A549 (cell line): Measurements from ENCODE around the gene TNF. TPM values are rescaled to one million over a fixed set of nuclear protein-coding genes. Genes with fewer than 3 reads are reported as not detected.

Experiments
- ATAC-seq, 2 experiments: fragments of 200-7000 bp in 1 of 2; fragments of >200 bp in 1 of 2; cut with Nextera tagmentation in 1 of 2; cut with Tn5 transposase in 1 of 2; 3 replicates each; pipeline versions ENCODE4 v1.8.0 to v1.9.1; 2018 to 2020; ENCODE audit warnings: mild to moderate bottlenecking in 1 of 2, moderate library complexity in 1 of 2
- CTCF ChIA-PET: fragments of 300-600 bp; sonication (Branson Sonifier 250); formaldehyde crosslinking; extraction: SDS; loops from one replicate; lab custom pipeline; 2021; ENCODE audit warnings: antibody characterized with exemption, inconsistent platforms; lab: Yijun Ruan, JAX
- POLR2A ChIA-PET: fragments of 350-600 bp; formaldehyde crosslinking; extraction: SDS; loops from one replicate; lab custom pipeline; 2021; ENCODE audit warnings: antibody characterized with exemption, inconsistent platforms; lab: Yijun Ruan, JAX
- DNase-seq, 2 experiments: peaks; one replicate each; pipeline versions ENCODE4 v3.0.0 to v3.0.0-alpha.2; 2011 to 2016; ENCODE audit warnings: low read depth in 1 of 2, low spot score in 1 of 2
- FAIRE-seq: peaks from 2 replicates; lab custom pipeline; 2011; peaks lifted over from hg19 to GRCh38; lab: Jason Lieb, UNC
- H3K27ac ChIP-seq, 2 experiments: fragments of >200 bp; sonication (Bioruptor Twin); formaldehyde crosslinking; 3 replicates each; pipeline ENCODE4 v1.5.1; 2016 to 2017
- H3K4me1 ChIP-seq: fragments of >200 bp; sonication (Bioruptor Twin); formaldehyde crosslinking; 3 replicates; pipeline ENCODE4 v1.6.1; 2016
- H3K4me2 ChIP-seq: fragments of >200 bp; sonication (Bioruptor Twin); formaldehyde crosslinking; 3 replicates; pipeline ENCODE4 v1.6.1; 2016
- H3K4me3 ChIP-seq: fragments of >200 bp; sonication (Bioruptor Twin); formaldehyde crosslinking; 3 replicates; pipeline ENCODE4 v1.5.1; 2016
- H3K9me3 ChIP-seq: fragments of >200 bp; sonication (Bioruptor Twin); formaldehyde crosslinking; 3 replicates; pipeline ENCODE4 v1.6.1; 2016
- EHF ChIP-seq: fragments of 250-450 bp; sonication (Bioruptor Pico); IDR thresholded peaks from 2 replicates; pipeline ENCODE4 v1.5.0; 2020; ENCODE audit warnings: mild to moderate bottlenecking
- EP300 ChIP-seq, 2 experiments: fragments of >200 bp; sonication (Bioruptor Twin); formaldehyde crosslinking; IDR thresholded peaks; 2 replicates in 1 of 2; 3 replicates in 1 of 2; pipeline ENCODE4 v1.6.1; 2016 to 2017
- ESRRA ChIP-seq: fragments of 150-350 bp; IDR thresholded peaks from 2 replicates; pipeline ENCODE4 v1.6.1; 2014; ENCODE audit warnings: mild to moderate bottlenecking, low read length, borderline replicate concordance
- GATA3 ChIP-seq: IDR thresholded peaks from 2 replicates; pipeline ENCODE4 v1.6.1; 2012; ENCODE audit warnings: borderline replicate concordance
- HEYL ChIP-seq: fragments of 250-450 bp; sonication (Bioruptor Pico); IDR thresholded peaks from 2 replicates; pipeline ENCODE4 v1.8.0; 2021; ENCODE audit warnings: mild to moderate bottlenecking, moderate library complexity
- HOXA7 ChIP-seq: fragments of 250-450 bp; sonication (Bioruptor Pico); IDR thresholded peaks from 2 replicates; pipeline ENCODE4 v1.5.0; 2020; ENCODE audit warnings: mild to moderate bottlenecking, moderate library complexity
- HOXB5 ChIP-seq: fragments of 250-450 bp; sonication (Bioruptor Pico); IDR thresholded peaks from 2 replicates; pipeline ENCODE4 v1.5.0; 2020; ENCODE audit warnings: mild to moderate bottlenecking, moderate library complexity
- JUN ChIP-seq, 2 experiments: fragments of >200 bp; sonication (Bioruptor Twin); formaldehyde crosslinking; IDR thresholded peaks; 2 replicates in 1 of 2; 3 replicates in 1 of 2; pipeline ENCODE4 v1.6.1; 2016 to 2017
- KDM1A ChIP-seq: fragments of 200-600 bp; sonication (generic); IDR thresholded peaks from 2 replicates; pipeline ENCODE4 v1.6.1; 2016; ENCODE audit warnings: low read depth, mild to moderate bottlenecking
- KDM5A ChIP-seq: fragments of 200-600 bp; sonication (generic); IDR thresholded peaks from 2 replicates; pipeline ENCODE4 v1.6.1; 2016; ENCODE audit warnings: antibody characterized with exemption, mild to moderate bottlenecking
- MAFK ChIP-seq: fragments of 450-650 bp; IDR thresholded peaks from 2 replicates; pipeline ENCODE4 v1.6.1; 2014; ENCODE audit not compliant: partially characterized antibody
- MAZ ChIP-seq: fragments of 150-350 bp; IDR thresholded peaks from 2 replicates; pipeline ENCODE4 v1.6.1; 2014; ENCODE audit warnings: antibody characterized with exemption, low read depth, low read length, borderline replicate concordance
- NPAS2 ChIP-seq: fragments of 250-450 bp; sonication (Bioruptor Pico); IDR thresholded peaks from 2 replicates; pipeline ENCODE4 v1.8.0; 2022; ENCODE audit warnings: mild to moderate bottlenecking, moderate library complexity, borderline replicate concordance
- NR3C1 ChIP-seq: fragments of >200 bp; sonication (Bioruptor Twin); formaldehyde crosslinking; IDR thresholded peaks from 3 replicates; pipeline ENCODE4 v1.6.1; 2017
- RAD21 ChIP-seq, 2 experiments: fragments of >200 bp in 1 of 2; sonication (Bioruptor Twin) in 1 of 2; formaldehyde crosslinking in 1 of 2; IDR thresholded peaks in 1 of 2; conservative IDR thresholded peaks in 1 of 2; 2 replicates in 1 of 2; 3 replicates in 1 of 2; pipeline ENCODE4 v1.6.1; 2012 to 2018; ENCODE audit warnings: inconsistent platforms in 1 of 2
- RFX5 ChIP-seq: fragments of 450-650 bp; IDR thresholded peaks from 2 replicates; pipeline ENCODE4 v1.7.1; 2014; ENCODE audit warnings: antibody characterized with exemption, mild to moderate bottlenecking, moderate library complexity
- TFCP2L1 ChIP-seq: fragments of 250-450 bp; sonication (Bioruptor Pico); IDR thresholded peaks from 2 replicates; pipeline ENCODE4 v1.5.0; 2021; ENCODE audit warnings: mild to moderate bottlenecking
- TP53 ChIP-seq: fragments of 250-450 bp; sonication (Bioruptor Pico); IDR thresholded peaks from 2 replicates; pipeline ENCODE4 v1.5.0; 2021; ENCODE audit warnings: mild to moderate bottlenecking, moderate library complexity
- ZSCAN20 ChIP-seq: fragments of 250-450 bp; sonication (Bioruptor Pico); IDR thresholded peaks from 2 replicates; pipeline ENCODE4 v1.8.0; 2022; ENCODE audit warnings: mild to moderate bottlenecking, moderate library complexity
- WGBS: methylation state at CpG from one replicate; pipeline ENCODE4 v1.1.6; 2017; ENCODE audit errors: missing lambda C conversion rate; 5-methylcytosine and 5-hydroxymethylcytosine counted together
- polyA plus RNA-seq, 4 experiments: library from polyadenylated mRNA; depleted of rRNA in 3 of 4; stranded (reverse); fragments of >200 nt; fragmentation: RNase III in 1 of 4; extraction: RNeasy Plus Mini Kit Qiagen cat#74134 plus additional on column Dnase treatment in 1 of 4; gene quantifications; 2 replicates in 3 of 4; 3 replicates in 1 of 4; pipeline ENCODE4 v1.2.3, GENCODE V29; 2011 to 2017
- TF ChIP-seq, protein P1 (sequence below): fragments of 250-450 bp; sonication (Bioruptor Pico); IDR thresholded peaks from 2 replicates; pipeline ENCODE4 v1.5.0; 2021; ENCODE audit warnings: mild to moderate bottlenecking, moderate library complexity, borderline replicate concordance
- TF ChIP-seq, protein P2 (sequence below): fragments of >200 bp; sonication (Bioruptor Twin); formaldehyde crosslinking; IDR thresholded peaks from 3 replicates; pipeline ENCODE4 v1.5.1; 2016
- TF ChIP-seq, protein P3 (sequence below): IDR thresholded peaks from 2 replicates; pipeline ENCODE4 v1.6.1; 2012; ENCODE audit warnings: low read depth, borderline replicate concordance
- TF ChIP-seq, protein P4 (sequence below): fragments of 150-350 bp; IDR thresholded peaks from 2 replicates; pipeline ENCODE4 v1.6.1; 2014; ENCODE audit warnings: low read depth, mild to moderate bottlenecking, low read length
- TF ChIP-seq, protein P5 (sequence below): fragments of 450-650 bp; IDR thresholded peaks from 2 replicates; pipeline ENCODE4 v1.6.1; 2014; ENCODE audit warnings: antibody characterized with exemption
- TF ChIP-seq, protein P6 (sequence below): fragments of 200-600 bp; sonication (generic); IDR thresholded peaks from 2 replicates; pipeline ENCODE4 v1.6.1; 2016; ENCODE audit warnings: antibody characterized with exemption, mild to moderate bottlenecking, moderate library complexity

TNF gene
- polyA plus RNA-seq, 2 of the 4 experiments (the other 2 are of a cell fraction), result not detected

DNA sequence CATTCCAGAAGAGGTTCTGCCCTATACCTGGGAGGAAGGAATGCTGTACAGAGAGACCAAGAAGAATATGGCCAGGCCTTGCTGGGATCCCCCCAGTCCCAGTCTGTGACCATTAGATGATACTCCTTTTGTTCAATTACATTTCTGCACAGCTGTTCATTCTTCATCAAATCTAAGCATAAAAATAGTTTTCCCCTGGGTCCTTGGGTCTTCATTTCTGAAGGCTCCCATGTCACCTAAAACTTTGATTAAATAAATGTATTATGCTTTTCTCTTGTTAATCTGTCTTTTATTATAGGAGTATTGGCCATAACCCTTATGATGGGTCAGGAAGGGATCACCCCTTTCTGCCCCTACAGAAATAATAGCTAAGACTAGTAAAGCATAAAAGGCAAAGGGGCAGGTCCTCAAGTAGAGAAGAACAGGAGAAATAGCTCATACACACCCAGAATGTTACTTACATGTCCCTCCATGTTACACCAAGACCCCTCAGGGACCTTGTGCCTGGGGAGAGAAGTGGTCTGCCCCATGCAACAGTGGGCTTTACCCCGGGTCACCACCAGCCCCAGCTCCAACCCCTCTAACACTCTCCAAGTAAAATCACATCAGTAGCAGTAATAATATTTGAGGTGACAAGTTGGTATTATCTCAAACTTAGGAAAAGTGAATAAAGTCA is 5.4 kb upstream of the TNF start:
- TF ChIP-seq TFCP2L1 (CRISPR knock-in tag) (no peak), HOXB5 (no peak), MAFK (no peak), NR3C1 (no peak), HOXA7 (CRISPR knock-in tag) (no peak), ZSCAN20 (no peak), TP53 (CRISPR knock-in tag) (no peak), GATA3 (no peak), NPAS2 (CRISPR knock-in tag) (no peak)
- TF ChIP-seq, protein P1, sequence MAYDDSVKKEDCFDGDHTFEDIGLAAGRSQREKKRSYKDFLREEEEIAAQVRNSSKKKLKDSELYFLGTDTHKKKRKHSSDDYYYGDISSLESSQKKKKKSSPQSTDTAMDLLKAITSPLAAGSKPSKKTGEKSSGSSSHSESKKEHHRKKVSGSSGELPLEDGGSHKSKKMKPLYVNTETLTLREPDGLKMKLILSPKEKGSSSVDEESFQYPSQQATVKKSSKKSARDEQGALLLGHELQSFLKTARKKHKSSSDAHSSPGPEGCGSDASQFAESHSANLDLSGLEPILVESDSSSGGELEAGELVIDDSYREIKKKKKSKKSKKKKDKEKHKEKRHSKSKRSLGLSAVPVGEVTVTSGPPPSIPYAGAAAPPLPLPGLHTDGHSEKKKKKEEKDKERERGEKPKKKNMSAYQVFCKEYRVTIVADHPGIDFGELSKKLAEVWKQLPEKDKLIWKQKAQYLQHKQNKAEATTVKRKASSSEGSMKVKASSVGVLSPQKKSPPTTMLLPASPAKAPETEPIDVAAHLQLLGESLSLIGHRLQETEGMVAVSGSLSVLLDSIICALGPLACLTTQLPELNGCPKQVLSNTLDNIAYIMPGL (CRISPR knock-in tag), result no peak
- no peaks in the 10 kb centered on the region for H3K4me1 ChIP-seq
- no peak overlapping the region for H3K27ac ChIP-seq
- H3K9me3 ChIP-seq, result no peaks in the 10 kb centered on the region
- FAIRE-seq (no peak), ATAC-seq (no peak), DNase-seq (no peak)
- H3K4me2 ChIP-seq, result no peak overlapping the region
- ChIA-PET POLR2A (interaction anchor here (0.6 kb wide), 1 partner anchor 13 kb away, joined by 4 read pairs; no protein-coding TSS in a partner anchor), CTCF (interaction anchor here (1.2 to 4.9 kb wide), 4 partner anchors 10 to 77 kb away, joined by 3 to 30 read pairs (median 5); partner anchors contain the start of gene LST1)
- no peak overlapping the region for H3K4me3 ChIP-seq
- 40% methylated on average over 1 of the region's 1 CpG for WGBS

DNA sequence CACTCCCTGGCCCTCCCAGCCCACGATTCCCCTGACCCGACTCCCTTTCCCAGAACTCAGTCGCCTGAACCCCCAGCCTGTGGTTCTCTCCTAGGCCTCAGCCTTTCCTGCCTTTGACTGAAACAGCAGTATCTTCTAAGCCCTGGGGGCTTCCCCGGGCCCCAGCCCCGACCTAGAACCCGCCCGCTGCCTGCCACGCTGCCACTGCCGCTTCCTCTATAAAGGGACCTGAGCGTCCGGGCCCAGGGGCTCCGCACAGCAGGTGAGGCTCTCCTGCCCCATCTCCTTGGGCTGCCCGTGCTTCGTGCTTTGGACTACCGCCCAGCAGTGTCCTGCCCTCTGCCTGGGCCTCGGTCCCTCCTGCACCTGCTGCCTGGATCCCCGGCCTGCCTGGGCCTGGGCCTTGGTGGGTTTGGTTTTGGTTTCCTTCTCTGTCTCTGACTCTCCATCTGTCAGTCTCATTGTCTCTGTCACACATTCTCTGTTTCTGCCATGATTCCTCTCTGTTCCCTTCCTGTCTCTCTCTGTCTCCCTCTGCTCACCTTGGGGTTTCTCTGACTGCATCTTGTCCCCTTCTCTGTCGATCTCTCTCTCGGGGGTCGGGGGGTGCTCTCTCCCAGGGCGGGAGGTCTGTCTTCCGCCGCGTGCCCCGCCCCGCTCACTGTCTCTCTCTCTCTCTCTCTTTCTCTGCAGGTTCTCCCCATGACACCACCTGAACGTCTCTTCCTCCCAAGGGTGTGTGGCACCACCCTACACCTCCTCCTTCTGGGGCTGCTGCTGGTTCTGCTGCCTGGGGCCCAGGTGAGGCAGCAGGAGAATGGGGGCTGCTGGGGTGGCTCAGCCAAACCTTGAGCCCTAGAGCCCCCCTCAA is 3.1 kb upstream of the TNF start, which contains the start of gene LTA:
Gene LTA, plus strand, starts transcription at position 249 of the 871 bp plus-strand sequence. Its CDS starts 454 bp downstream, at position 703.
- WGBS, result 71% methylated on average over 18 of the region's 27 CpGs
- no peak for TF ChIP-seq ESRRA
- no peak for TF ChIP-seq KDM1A
- TF ChIP-seq NPAS2 (CRISPR knock-in tag), result no peak
- TF ChIP-seq, protein P2, sequence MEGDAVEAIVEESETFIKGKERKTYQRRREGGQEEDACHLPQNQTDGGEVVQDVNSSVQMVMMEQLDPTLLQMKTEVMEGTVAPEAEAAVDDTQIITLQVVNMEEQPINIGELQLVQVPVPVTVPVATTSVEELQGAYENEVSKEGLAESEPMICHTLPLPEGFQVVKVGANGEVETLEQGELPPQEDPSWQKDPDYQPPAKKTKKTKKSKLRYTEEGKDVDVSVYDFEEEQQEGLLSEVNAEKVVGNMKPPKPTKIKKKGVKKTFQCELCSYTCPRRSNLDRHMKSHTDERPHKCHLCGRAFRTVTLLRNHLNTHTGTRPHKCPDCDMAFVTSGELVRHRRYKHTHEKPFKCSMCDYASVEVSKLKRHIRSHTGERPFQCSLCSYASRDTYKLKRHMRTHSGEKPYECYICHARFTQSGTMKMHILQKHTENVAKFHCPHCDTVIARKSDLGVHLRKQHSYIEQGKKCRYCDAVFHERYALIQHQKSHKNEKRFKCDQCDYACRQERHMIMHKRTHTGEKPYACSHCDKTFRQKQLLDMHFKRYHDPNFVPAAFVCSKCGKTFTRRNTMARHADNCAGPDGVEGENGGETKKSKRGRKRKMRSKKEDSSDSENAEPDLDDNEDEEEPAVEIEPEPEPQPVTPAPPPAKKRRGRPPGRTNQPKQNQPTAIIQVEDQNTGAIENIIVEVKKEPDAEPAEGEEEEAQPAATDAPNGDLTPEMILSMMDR, result no peak
- no peak for TF ChIP-seq RAD21 (conservative IDR thresholded peaks at IDR 0.05 in 1 of 2, IDR thresholded peaks at IDR 0.05 in 1 of 2)
- TF ChIP-seq, protein P3, sequence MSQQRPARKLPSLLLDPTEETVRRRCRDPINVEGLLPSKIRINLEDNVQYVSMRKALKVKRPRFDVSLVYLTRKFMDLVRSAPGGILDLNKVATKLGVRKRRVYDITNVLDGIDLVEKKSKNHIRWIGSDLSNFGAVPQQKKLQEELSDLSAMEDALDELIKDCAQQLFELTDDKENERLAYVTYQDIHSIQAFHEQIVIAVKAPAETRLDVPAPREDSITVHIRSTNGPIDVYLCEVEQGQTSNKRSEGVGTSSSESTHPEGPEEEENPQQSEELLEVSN, result no peak
- TF ChIP-seq, protein P4, sequence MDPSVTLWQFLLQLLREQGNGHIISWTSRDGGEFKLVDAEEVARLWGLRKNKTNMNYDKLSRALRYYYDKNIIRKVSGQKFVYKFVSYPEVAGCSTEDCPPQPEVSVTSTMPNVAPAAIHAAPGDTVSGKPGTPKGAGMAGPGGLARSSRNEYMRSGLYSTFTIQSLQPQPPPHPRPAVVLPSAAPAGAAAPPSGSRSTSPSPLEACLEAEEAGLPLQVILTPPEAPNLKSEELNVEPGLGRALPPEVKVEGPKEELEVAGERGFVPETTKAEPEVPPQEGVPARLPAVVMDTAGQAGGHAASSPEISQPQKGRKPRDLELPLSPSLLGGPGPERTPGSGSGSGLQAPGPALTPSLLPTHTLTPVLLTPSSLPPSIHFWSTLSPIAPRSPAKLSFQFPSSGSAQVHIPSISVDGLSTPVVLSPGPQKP, result no peak
- no peak for TF ChIP-seq TFCP2L1 (CRISPR knock-in tag)
- no peak for TF ChIP-seq JUN (IDR thresholded peaks at IDR 0.05)
- TF ChIP-seq KDM5A, result no peak
- no peak for TF ChIP-seq EHF (CRISPR knock-in tag)
- TF ChIP-seq MAZ, result no peak
- TF ChIP-seq, protein P5, sequence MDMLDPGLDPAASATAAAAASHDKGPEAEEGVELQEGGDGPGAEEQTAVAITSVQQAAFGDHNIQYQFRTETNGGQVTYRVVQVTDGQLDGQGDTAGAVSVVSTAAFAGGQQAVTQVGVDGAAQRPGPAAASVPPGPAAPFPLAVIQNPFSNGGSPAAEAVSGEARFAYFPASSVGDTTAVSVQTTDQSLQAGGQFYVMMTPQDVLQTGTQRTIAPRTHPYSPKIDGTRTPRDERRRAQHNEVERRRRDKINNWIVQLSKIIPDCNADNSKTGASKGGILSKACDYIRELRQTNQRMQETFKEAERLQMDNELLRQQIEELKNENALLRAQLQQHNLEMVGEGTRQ, result no peak
- TF ChIP-seq HEYL (CRISPR knock-in tag), result no peak
- TF ChIP-seq EP300 (IDR thresholded peaks at IDR 0.05), result no peak
- TF ChIP-seq, protein P6, sequence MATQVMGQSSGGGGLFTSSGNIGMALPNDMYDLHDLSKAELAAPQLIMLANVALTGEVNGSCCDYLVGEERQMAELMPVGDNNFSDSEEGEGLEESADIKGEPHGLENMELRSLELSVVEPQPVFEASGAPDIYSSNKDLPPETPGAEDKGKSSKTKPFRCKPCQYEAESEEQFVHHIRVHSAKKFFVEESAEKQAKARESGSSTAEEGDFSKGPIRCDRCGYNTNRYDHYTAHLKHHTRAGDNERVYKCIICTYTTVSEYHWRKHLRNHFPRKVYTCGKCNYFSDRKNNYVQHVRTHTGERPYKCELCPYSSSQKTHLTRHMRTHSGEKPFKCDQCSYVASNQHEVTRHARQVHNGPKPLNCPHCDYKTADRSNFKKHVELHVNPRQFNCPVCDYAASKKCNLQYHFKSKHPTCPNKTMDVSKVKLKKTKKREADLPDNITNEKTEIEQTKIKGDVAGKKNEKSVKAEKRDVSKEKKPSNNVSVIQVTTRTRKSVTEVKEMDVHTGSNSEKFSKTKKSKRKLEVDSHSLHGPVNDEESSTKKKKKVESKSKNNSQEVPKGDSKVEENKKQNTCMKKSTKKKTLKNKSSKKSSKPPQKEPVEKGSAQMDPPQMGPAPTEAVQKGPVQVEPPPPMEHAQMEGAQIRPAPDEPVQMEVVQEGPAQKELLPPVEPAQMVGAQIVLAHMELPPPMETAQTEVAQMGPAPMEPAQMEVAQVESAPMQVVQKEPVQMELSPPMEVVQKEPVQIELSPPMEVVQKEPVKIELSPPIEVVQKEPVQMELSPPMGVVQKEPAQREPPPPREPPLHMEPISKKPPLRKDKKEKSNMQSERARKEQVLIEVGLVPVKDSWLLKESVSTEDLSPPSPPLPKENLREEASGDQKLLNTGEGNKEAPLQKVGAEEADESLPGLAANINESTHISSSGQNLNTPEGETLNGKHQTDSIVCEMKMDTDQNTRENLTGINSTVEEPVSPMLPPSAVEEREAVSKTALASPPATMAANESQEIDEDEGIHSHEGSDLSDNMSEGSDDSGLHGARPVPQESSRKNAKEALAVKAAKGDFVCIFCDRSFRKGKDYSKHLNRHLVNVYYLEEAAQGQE, result no peak
- TF ChIP-seq RFX5, result no peak
- ATAC-seq, result no peak
- Histone ChIP-seq H3K4me1 (no peaks in the 10 kb centered on the region), H3K4me3 (no peak within 1 kb of the TSS), H3K9me3 (no peaks in the 10 kb centered on the region), H3K4me2 (no peak within 1 kb of the TSS), H3K27ac (no peak within 1 kb of the TSS)
- FAIRE-seq, result no peak
- ChIA-PET CTCF (interaction anchor here (1.0 to 18.3 kb wide), 3 partner anchors 8 to 22 kb away, joined by 3 to 338 read pairs (median 30); partner anchors contain the start of gene NCR3), POLR2A (no interaction called here)
- DNase-seq, result no peak
